Mesenchymal stem cell (in vitro differentiated cells and primary cell): ENCODE results near the gene LRIT1.

Experiments
- DNase-seq: peaks from one replicate; pipeline ENCODE4 v3.0.0-alpha.2; 2013
- H2AFZ ChIP-seq: one replicate; pipeline ENCODE4 v1.6.1; 2013; ENCODE audit warnings: low read depth, mild to moderate bottlenecking, control low read depth, inconsistent platforms, low read length, moderate library complexity
- H2AK5ac ChIP-seq: 2 replicates; pipeline ENCODE4 v1.6.1; 2013; ENCODE audit warnings: low read length, moderate library complexity, mild to moderate bottlenecking, inconsistent platforms; ENCODE audit not compliant: severe bottlenecking
- H2BK120ac ChIP-seq: one replicate; pipeline ENCODE4 v1.6.1; 2013; ENCODE audit warnings: low read depth, mild to moderate bottlenecking, inconsistent platforms, low read length, moderate library complexity
- H2BK12ac ChIP-seq, 2 experiments: one replicate each; pipeline ENCODE4 v1.6.1; 2013; ENCODE audit warnings: inconsistent platforms in 2 of 2, low read length in 2 of 2, mild to moderate bottlenecking in 2 of 2, moderate library complexity in 2 of 2, control low read depth in 1 of 2
- H2BK15ac ChIP-seq: one replicate; pipeline ENCODE4 v1.6.1; 2013; ENCODE audit warnings: mild to moderate bottlenecking, low read depth, inconsistent platforms; ENCODE audit not compliant: poor library complexity, severe bottlenecking
- H2BK5ac ChIP-seq: 2 replicates; pipeline ENCODE4 v1.6.1; 2013; ENCODE audit warnings: low read depth, mild to moderate bottlenecking, low read length, control low read depth, inconsistent platforms; ENCODE audit not compliant: poor library complexity, severe bottlenecking
- H3K14ac ChIP-seq, 2 experiments: one replicate each; pipeline ENCODE4 v1.6.1; 2013; ENCODE audit warnings: inconsistent platforms in 2 of 2, low read length in 2 of 2, control low read depth in 1 of 2, mild to moderate bottlenecking in 1 of 2, moderate library complexity in 1 of 2
- H3K18ac ChIP-seq, 2 experiments: one replicate each; pipeline ENCODE4 v1.6.1; 2013; ENCODE audit warnings: inconsistent platforms in 2 of 2, low read length in 2 of 2, control low read depth in 1 of 2, low read depth in 1 of 2, mild to moderate bottlenecking in 1 of 2
- H3K23ac ChIP-seq, 2 experiments: one replicate each; pipeline ENCODE4 v1.6.1; 2013; ENCODE audit warnings: inconsistent platforms in 2 of 2, low read length in 2 of 2, mild to moderate bottlenecking in 2 of 2, moderate library complexity in 2 of 2, control low read depth in 1 of 2
- H3K27ac ChIP-seq: 2 replicates; pipeline ENCODE4 v1.5.1; 2013; ENCODE audit warnings: mild to moderate bottlenecking, moderate library complexity, low read length, control low read depth, inconsistent platforms; ENCODE audit not compliant: poor library complexity, severe bottlenecking
- H3K27me3 ChIP-seq, 2 experiments: 2 replicates each; pipeline versions ENCODE4 v1.6.1 to v1.7.0; 2013; ENCODE audit warnings: low read length in 2 of 2, mild to moderate bottlenecking in 2 of 2, moderate library complexity in 2 of 2, control low read depth in 1 of 2, inconsistent platforms in 1 of 2; ENCODE audit not compliant: control insufficient read depth in 1 of 2, insufficient read depth in 1 of 2
- H3K36me3 ChIP-seq, 2 experiments: 2 replicates each; pipeline versions ENCODE4 v1.6.1 to v1.7.0; 2013; ENCODE audit warnings: low read length in 2 of 2, control low read depth in 1 of 2, inconsistent platforms in 1 of 2, low read depth in 1 of 2, mild to moderate bottlenecking in 1 of 2; ENCODE audit not compliant: insufficient read depth in 2 of 2, control insufficient read depth in 1 of 2
- H3K4ac ChIP-seq, 2 experiments: one replicate each; pipeline ENCODE4 v1.6.1; 2013; ENCODE audit warnings: inconsistent platforms in 2 of 2, low read length in 2 of 2, mild to moderate bottlenecking in 2 of 2, moderate library complexity in 2 of 2, control low read depth in 1 of 2, low read depth in 1 of 2
- H3K4me1 ChIP-seq: 2 replicates; pipeline ENCODE4 v1.6.1; 2013; ENCODE audit warnings: low read depth, low read length, control low read depth; ENCODE audit not compliant: control insufficient read depth, insufficient read depth
- H3K4me2 ChIP-seq: 2 replicates; pipeline ENCODE4 v1.6.1; 2013; ENCODE audit warnings: low read length, mild to moderate bottlenecking, inconsistent platforms; ENCODE audit not compliant: poor library complexity, severe bottlenecking
- H3K4me3 ChIP-seq, 2 experiments: 2 replicates each; pipeline versions ENCODE4 v1.5.1 to v1.7.0; 2013; ENCODE audit warnings: low read length in 2 of 2, mild to moderate bottlenecking in 2 of 2, control low read depth in 1 of 2, low read depth in 1 of 2; ENCODE audit not compliant: insufficient read depth in 1 of 2
- H3K79me1 ChIP-seq: replicated peaks from 2 replicates; pipeline ENCODE4 v1.6.1; 2013; ENCODE audit warnings: mild to moderate bottlenecking, control low read depth, low read length, inconsistent platforms; ENCODE audit not compliant: poor library complexity, severe bottlenecking
- H3K9ac ChIP-seq: 2 replicates; pipeline ENCODE4 v1.7.0; 2013; ENCODE audit warnings: mild to moderate bottlenecking, low read length, moderate library complexity
- H3K9me3 ChIP-seq: 2 replicates; pipeline ENCODE4 v1.7.0; 2013; ENCODE audit warnings: mild to moderate bottlenecking, low read length; ENCODE audit not compliant: control insufficient read depth
- H4K8ac ChIP-seq: one replicate; pipeline ENCODE4 v1.6.1; 2013; ENCODE audit warnings: inconsistent platforms, mild to moderate bottlenecking, low read length, moderate library complexity
- H4K91ac ChIP-seq: one replicate; pipeline ENCODE4 v1.6.1; 2013; ENCODE audit warnings: mild to moderate bottlenecking, low read length, inconsistent platforms
- WGBS: methylation state at CpG from one replicate; pipeline ENCODE4 v1.1.7; 2013; ENCODE audit warnings: mixed read lengths; 5-methylcytosine and 5-hydroxymethylcytosine counted together

The LRIT1 gene

GRCh38 chr10:84200537-84201243 lies 40.7 kb downstream of the LRIT1 start:
- no peak overlapping the region for H4K91ac ChIP-seq
- peaks cover 5% of the 10 kb centered on the region for H3K4me1 ChIP-seq
- peaks cover 14 to 64% of the 10 kb centered on the region in 2 experiments for H3K27me3 ChIP-seq
- no peak for DNase-seq
- H2AK5ac ChIP-seq, result no peak overlapping the region
- no peak overlapping the region for H3K9ac ChIP-seq
- H3K23ac ChIP-seq, result no peak overlapping the region
- no peaks in the 10 kb centered on the region for H3K79me1 ChIP-seq
- no peak overlapping the region for H2BK15ac ChIP-seq
- 72% methylated on average over 10 of the region's 11 CpGs for WGBS
- no peak overlapping the region for H3K18ac ChIP-seq
- no peak overlapping the region for H2BK5ac ChIP-seq
- H3K36me3 ChIP-seq, result no peaks in the 10 kb centered on the region
- H3K27ac ChIP-seq, result no peak overlapping the region
- H3K14ac ChIP-seq, result no peak overlapping the region
- H4K8ac ChIP-seq, result no peak overlapping the region
- no peak overlapping the region for H2AFZ ChIP-seq
- H3K9me3 ChIP-seq, result no peaks in the 10 kb centered on the region
- H3K4me3 ChIP-seq, result no peak overlapping the region
- no peak overlapping the region for H3K4ac ChIP-seq
- no peak overlapping the region for H2BK120ac ChIP-seq
- H2BK12ac ChIP-seq, result no peak overlapping the region
- H3K4me2 ChIP-seq, result no peak overlapping the region

GRCh38 chr10:84198206-84198915 lies 43.0 kb downstream of the LRIT1 start:
- no peak overlapping the region for H2BK15ac ChIP-seq
- H3K79me1 ChIP-seq, result no peaks in the 10 kb centered on the region
- DNase-seq, result no peak
- no peak overlapping the region for H3K4me2 ChIP-seq
- no peaks in the 10 kb centered on the region for H3K36me3 ChIP-seq
- H4K8ac ChIP-seq, result no peak overlapping the region
- H3K9ac ChIP-seq, result no peak overlapping the region
- H3K4me3 ChIP-seq, result no peak overlapping the region
- no peak overlapping the region for H2BK120ac ChIP-seq
- no peak overlapping the region for H2BK5ac ChIP-seq
- no peak overlapping the region for H2BK12ac ChIP-seq
- peaks cover 21% of the 10 kb centered on the region for H3K4me1 ChIP-seq
- H2AK5ac ChIP-seq, result no peak overlapping the region
- no peak overlapping the region for H3K23ac ChIP-seq
- H2AFZ ChIP-seq, result no peak overlapping the region
- H4K91ac ChIP-seq, result no peak overlapping the region
- no peak overlapping the region for H3K14ac ChIP-seq
- whole genome bisulfite sequencing, result 86% methylated on average over 7 of the region's 7 CpGs
- H3K9me3 ChIP-seq, result no peaks in the 10 kb centered on the region
- no peak overlapping the region for H3K18ac ChIP-seq
- H3K27ac ChIP-seq, result no peak overlapping the region
- no peak overlapping the region for H3K4ac ChIP-seq
- H3K27me3 ChIP-seq, result peaks cover 34 to 80% of the 10 kb centered on the region in 2 experiments

- no peak overlapping the region for H3K9ac ChIP-seq
- peaks cover 21% of the 10 kb centered on the region for H3K4me1 ChIP-seq
These were observed 43.7 kb downstream of the LRIT1 start for GRCh38 chr10:84197643-84198042.

GRCh38 chr10:84196941-84197340 lies 44.4 kb downstream of the LRIT1 start:
- Histone ChIP-seq H3K36me3 (no peaks in the 10 kb centered on the region), H3K4ac (no peak overlapping the region), H2AK5ac (no peak overlapping the region), H2BK120ac (no peak overlapping the region), H3K18ac (no peak overlapping the region), H4K8ac (no peak overlapping the region), H3K79me1 (no peaks in the 10 kb centered on the region), H2BK15ac (no peak overlapping the region), H2AFZ (no peak overlapping the region), H3K14ac (no peak overlapping the region), H4K91ac (no peak overlapping the region), H3K27ac (no peak overlapping the region), H3K27me3 (peaks cover 40 to 88% of the 10 kb centered on the region in 2 experiments), H3K9me3 (no peaks in the 10 kb centered on the region), H2BK5ac (no peak overlapping the region), H3K23ac (no peak overlapping the region), H3K4me1 (peaks cover 21% of the 10 kb centered on the region), H3K9ac (no peak overlapping the region), H2BK12ac (no peak overlapping the region), H3K4me3 (no peak overlapping the region), H3K4me2 (no peak overlapping the region)
- DNase-seq, result no peak
- 74% methylated on average over 2 of the region's 5 CpGs for WGBS

More at GRCh38 chr10:84197643-84198042, 43.7 kb downstream of the LRIT1 start:
- H3K18ac ChIP-seq, result no peak overlapping the region
- H3K27me3 ChIP-seq, result peaks cover 38 to 87% of the 10 kb centered on the region in 2 experiments
- no peak for DNase-seq
- no peak overlapping the region for H2AFZ ChIP-seq
- H3K4me2 ChIP-seq, result no peak overlapping the region
- H3K23ac ChIP-seq, result no peak overlapping the region
- H3K9me3 ChIP-seq, result no peaks in the 10 kb centered on the region
- no peak overlapping the region for H2BK12ac ChIP-seq
- no peak overlapping the region for H2BK120ac ChIP-seq
- no peak overlapping the region for H3K14ac ChIP-seq
- no peak overlapping the region for H4K91ac ChIP-seq
- H2BK5ac ChIP-seq, result no peak overlapping the region
- no peaks in the 10 kb centered on the region for H3K79me1 ChIP-seq
- H2BK15ac ChIP-seq, result no peak overlapping the region
- no peak overlapping the region for H3K27ac ChIP-seq
- H3K4ac ChIP-seq, result no peak overlapping the region
- no peak overlapping the region for H2AK5ac ChIP-seq
- H3K4me3 ChIP-seq, result no peak overlapping the region
- no peak overlapping the region for H4K8ac ChIP-seq
- 84% methylated on average over 5 of the region's 5 CpGs for WGBS
- H3K36me3 ChIP-seq, result no peaks in the 10 kb centered on the region
